Gastroesophageal sphincter (tissue), 3 donors: Measurements from ENCODE around the gene GRAMD4.

Experiments
- POLR2A ChIP-seq, 2 donors: fragments of 450-650 bp; IDR thresholded peaks; one replicate each; pipeline ENCODE4 v1.6.1; 2017; ENCODE audit warnings: antibody characterized with exemption in 2 of 2, mild to moderate bottlenecking in 2 of 2, moderate library complexity in 1 of 2
- TF ChIP-seq, protein P1 (sequence below), 4 experiments: fragments of 200-600 bp in 2 of 4; fragments of 450-650 bp in 2 of 4; sonication (generic) in 1 of 4; IDR thresholded peaks; one replicate each; pipeline ENCODE4 v1.5.1; 2017 to 2019; ENCODE audit warnings: antibody characterized with exemption in 4 of 4, mild to moderate bottlenecking in 2 of 4, moderate library complexity in 2 of 4

GRCh38 chr22:46699091-46699490, 78.9 kb downstream of the GRAMD4 start:
- TF ChIP-seq, protein P1, sequence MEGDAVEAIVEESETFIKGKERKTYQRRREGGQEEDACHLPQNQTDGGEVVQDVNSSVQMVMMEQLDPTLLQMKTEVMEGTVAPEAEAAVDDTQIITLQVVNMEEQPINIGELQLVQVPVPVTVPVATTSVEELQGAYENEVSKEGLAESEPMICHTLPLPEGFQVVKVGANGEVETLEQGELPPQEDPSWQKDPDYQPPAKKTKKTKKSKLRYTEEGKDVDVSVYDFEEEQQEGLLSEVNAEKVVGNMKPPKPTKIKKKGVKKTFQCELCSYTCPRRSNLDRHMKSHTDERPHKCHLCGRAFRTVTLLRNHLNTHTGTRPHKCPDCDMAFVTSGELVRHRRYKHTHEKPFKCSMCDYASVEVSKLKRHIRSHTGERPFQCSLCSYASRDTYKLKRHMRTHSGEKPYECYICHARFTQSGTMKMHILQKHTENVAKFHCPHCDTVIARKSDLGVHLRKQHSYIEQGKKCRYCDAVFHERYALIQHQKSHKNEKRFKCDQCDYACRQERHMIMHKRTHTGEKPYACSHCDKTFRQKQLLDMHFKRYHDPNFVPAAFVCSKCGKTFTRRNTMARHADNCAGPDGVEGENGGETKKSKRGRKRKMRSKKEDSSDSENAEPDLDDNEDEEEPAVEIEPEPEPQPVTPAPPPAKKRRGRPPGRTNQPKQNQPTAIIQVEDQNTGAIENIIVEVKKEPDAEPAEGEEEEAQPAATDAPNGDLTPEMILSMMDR (IDR thresholded peaks at IDR 0.05) = no peak
- TF ChIP-seq POLR2A (IDR thresholded peaks at IDR 0.05) = no peak
